H1 (cell line): Measurements from ENCODE around the gene DGKI. TPM values are rescaled to one million over a fixed set of nuclear protein-coding genes. Genes with fewer than 3 reads are reported as not detected.

Experiments
- GTF2F1 ChIP-seq: IDR thresholded peaks from 2 replicates; pipeline ENCODE4 v1.6.1; 2012; ENCODE audit warnings: low read depth, low read length, improper control_type of control experiment, borderline replicate concordance
- RXRA ChIP-seq: IDR thresholded peaks from 2 replicates; pipeline ENCODE4 v1.6.1; 2011; ENCODE audit warnings: low read depth, mild to moderate bottlenecking, low read length, moderate library complexity; ENCODE audit not compliant: insufficient read depth
- ZNF274 ChIP-seq: IDR thresholded peaks from 2 replicates; pipeline ENCODE4 v1.7.0; 2012; ENCODE audit warnings: low read length, borderline replicate concordance; ENCODE audit errors: extremely low read depth
- polyA plus RNA-seq, 7 experiments: library from polyadenylated mRNA; depleted of rRNA in 3 of 7; stranded (reverse) in 5 of 7; unstranded in 2 of 7; fragments of >200 nt in 5 of 7; fragments of 200-250 nt in 2 of 7; gene quantifications; 1 replicate in 5 of 7; 2 replicates in 1 of 7; 4 replicates in 1 of 7; pipeline versions ENCODE4 v1.2.1 to v1.2.3, GENCODE V29; 2011 to 2013; ENCODE audit warnings: missing spikeins in 2 of 7, mixed read lengths in 2 of 7
- total RNA-seq: library from RNA; stranded (reverse); fragmentation: NEBNext Ultra II Directional; extraction: Animal tissue kit (Norgen Biotek cat#: 25700); gene quantifications from 2 replicates; pipeline ENCODE4 v1.2.1, GENCODE V29; 2021

The DGKI gene
- total and polyA plus RNA-seq, 2 of the 8 experiments (the other 6 are each of a cell fraction or from before 2014, with no cell fraction given) = 0.20 to 0.71 TPM

- no peak for TF ChIP-seq GTF2F1
- TF ChIP-seq ZNF274 = no peak
- no peak for TF ChIP-seq RXRA
Observed at GRCh38 chr7:137462847-137463246, 383.9 kb downstream of the DGKI start (continued).
